ENCODE results near the gene MAP4K1.
"Not testable (repeated sequence)": the region's sequence is repeated elsewhere in the genome, so short reads cannot be mapped to it uniquely, and the experiment has no call there.

MAP4K1 gene

DNA sequence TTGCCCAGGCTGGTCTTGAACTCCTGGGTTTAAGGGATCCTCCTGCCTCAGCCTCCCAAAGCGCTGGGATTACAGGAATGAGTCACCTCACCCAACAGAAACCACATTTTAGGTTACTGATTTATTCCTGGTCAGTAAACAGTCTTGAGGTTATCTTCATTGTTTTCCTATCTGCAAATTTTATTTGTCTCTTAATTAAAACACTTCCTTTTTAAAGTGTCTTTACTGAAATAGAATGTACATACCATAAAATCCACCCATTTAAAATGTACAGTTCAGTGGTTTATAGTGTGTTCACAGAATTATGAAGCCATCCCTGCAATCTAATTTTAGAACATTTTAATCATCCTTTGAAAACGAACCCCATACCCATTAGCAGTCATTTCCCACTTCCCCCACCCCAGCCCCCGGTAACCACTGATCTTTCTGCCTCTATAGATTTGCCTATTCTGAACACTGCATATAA is 63.0 kb downstream of the MAP4K1 start:
- no peak overlapping the region for H3K4me3 ChIP-seq (ENCODE audit: low read depth, low read length)
- TF ChIP-seq, protein P1, sequence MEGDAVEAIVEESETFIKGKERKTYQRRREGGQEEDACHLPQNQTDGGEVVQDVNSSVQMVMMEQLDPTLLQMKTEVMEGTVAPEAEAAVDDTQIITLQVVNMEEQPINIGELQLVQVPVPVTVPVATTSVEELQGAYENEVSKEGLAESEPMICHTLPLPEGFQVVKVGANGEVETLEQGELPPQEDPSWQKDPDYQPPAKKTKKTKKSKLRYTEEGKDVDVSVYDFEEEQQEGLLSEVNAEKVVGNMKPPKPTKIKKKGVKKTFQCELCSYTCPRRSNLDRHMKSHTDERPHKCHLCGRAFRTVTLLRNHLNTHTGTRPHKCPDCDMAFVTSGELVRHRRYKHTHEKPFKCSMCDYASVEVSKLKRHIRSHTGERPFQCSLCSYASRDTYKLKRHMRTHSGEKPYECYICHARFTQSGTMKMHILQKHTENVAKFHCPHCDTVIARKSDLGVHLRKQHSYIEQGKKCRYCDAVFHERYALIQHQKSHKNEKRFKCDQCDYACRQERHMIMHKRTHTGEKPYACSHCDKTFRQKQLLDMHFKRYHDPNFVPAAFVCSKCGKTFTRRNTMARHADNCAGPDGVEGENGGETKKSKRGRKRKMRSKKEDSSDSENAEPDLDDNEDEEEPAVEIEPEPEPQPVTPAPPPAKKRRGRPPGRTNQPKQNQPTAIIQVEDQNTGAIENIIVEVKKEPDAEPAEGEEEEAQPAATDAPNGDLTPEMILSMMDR (IDR thresholded peaks at IDR 0.05; ENCODE audit: insufficient read depth, low read depth, low read length, missing control alignments), result no peak
- no peak for DNase-seq (ENCODE audit: low read depth)

DNA sequence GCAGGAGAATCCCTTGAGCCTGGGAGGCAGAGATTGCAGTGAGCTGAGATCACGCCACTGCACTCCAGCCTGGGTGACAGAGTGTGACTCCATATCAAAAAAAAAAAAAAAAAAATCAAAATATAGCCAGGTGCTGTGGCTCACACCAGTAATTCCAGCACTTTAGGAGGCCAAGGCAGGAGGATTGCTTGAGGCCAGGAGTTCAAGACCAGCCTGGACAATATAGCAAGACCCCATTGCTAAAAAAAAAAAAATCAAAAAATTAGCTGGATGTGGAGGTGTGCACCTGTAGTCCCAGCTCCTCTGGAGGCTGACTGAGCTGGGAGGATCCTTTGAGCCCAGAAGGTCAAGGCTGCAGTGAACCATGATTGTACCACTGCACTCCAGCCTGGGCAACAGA is 64.5 kb downstream of the MAP4K1 start:
- not testable (repeated sequence) for H3K4me3 ChIP-seq (ENCODE audit: low read depth, low read length); DNase-seq (ENCODE audit: low read depth)

DNA sequence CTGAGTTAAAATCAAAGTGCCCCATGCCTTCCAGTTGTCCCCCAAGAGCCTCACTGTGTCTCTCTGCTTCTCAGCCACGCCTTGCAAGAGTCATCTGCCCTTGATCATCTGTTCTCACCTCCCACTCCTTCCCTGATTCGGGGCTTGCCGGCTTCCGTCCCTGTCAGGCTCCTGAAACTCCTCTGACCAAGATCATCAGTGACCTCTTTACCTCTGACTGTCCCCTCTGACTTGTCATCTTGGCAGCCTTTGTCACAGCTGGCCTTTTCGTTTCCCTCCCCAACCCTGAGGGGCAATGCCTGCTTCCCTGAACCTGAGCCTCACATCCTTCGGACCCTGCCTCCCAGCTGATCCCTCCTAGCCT is 66.3 kb downstream of the MAP4K1 start:
- no peak overlapping the region for H3K4me3 ChIP-seq (ENCODE audit: low read depth, low read length)
- DNase-seq (ENCODE audit: low read depth), result peak; percentile 85
- TF ChIP-seq, protein P1 (IDR thresholded peaks at IDR 0.05; ENCODE audit: insufficient read depth, low read depth, low read length, missing control alignments), result no peak

DNA sequence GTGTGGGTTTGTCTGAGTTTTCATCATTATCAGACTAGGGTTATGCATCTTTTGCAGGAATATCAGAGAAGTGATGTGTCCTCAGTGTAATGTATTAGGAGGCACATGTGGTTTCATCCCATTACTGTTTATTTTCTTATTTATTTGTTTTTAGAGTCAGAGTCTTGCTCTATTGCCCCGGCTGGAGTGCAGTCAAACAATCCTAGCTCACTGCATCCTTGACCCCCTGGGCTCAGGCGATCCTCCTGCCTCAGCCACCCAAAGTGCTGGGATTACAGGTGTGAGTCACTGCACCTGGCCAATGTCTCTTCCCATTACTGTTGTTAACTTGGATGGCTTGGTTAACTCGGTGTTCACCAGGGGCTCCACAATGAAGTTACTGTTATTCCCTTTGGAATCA is 67.4 kb downstream of the MAP4K1 start:
- DNase-seq (ENCODE audit: low read depth), result no peak
- TF ChIP-seq, protein P1 (IDR thresholded peaks at IDR 0.05; ENCODE audit: insufficient read depth, low read depth, low read length, missing control alignments), result no peak
- no peak overlapping the region for H3K4me3 ChIP-seq (ENCODE audit: low read depth, low read length)

DNA sequence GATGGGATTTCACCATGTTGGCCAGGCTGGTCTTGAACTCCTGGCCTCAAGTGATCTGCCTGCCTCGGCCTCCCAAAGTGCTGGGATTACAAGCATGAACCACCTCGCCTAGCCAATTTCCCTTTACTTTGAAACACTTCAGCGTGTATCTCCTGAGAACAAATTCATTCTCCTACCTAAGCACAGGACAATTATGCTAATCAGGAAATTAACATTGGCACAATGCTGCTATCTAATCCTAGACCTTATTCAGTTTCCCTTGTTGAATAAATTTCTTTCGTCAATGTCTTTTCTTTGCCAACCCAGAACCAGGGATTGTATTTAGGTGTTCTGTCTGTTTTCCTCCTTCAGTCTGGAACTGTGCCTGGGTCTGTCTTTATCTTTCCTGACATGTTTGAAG is 67.8 kb downstream of the MAP4K1 start:
- TF ChIP-seq, protein P1 (IDR thresholded peaks at IDR 0.05; ENCODE audit: insufficient read depth, low read depth, low read length, missing control alignments), result no peak
- no peak for DNase-seq (ENCODE audit: low read depth)
- H3K4me3 ChIP-seq (ENCODE audit: low read depth, low read length), result no peak overlapping the region

DNA sequence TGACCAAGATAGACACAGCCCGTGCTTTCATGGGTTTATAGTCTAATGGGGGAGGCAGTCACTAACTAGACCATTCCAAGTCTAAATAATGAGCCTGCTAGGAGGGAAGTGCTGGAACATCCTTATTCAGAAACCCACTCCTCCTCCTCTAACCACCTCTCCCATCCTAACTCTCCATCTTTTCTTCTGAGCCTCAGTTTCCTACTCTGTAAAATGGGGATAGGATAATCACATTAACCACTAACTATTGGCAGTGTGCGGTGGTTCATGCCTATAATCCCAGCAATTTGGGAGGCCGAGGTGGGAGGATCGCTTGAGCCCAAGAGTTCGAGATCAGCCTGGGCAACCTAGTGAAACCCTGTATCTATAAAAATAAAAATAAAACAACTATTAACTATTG is 68.7 kb downstream of the MAP4K1 start:
- no peak overlapping the region for H3K4me3 ChIP-seq (ENCODE audit: low read depth, low read length)
- TF ChIP-seq, protein P1 (IDR thresholded peaks at IDR 0.05; ENCODE audit: insufficient read depth, low read depth, low read length, missing control alignments), result no peak

DNA sequence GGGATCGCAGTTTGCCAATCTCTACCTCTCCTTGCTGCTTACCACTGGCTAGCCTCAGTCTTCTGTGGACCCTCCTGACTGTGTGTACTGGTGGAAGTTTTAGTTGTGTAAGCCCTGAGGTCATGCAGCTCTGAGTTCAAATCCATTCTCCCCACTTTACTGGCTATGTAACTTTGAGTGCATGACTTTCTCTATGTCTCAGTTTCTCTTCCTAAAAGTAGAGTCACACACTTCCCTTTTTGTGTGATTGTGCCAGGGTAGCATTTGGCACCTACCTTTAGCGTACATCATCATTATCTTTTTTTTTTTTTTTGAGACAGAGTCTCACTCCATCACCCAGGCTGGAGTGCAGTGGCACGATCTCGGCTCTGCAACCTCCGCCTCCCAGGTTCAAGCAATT is 70.3 kb downstream of the MAP4K1 start:
- no peak for DNase-seq (ENCODE audit: low read depth)
- no peak overlapping the region for H3K4me3 ChIP-seq (ENCODE audit: low read depth, low read length)
- TF ChIP-seq, protein P1 (IDR thresholded peaks at IDR 0.05; ENCODE audit: insufficient read depth, low read depth, low read length, missing control alignments), result no peak

More for the DNA sequence above, 68.7 kb downstream of the MAP4K1 start:
- no peak for DNase-seq (ENCODE audit: low read depth)

All from GM12865 (cell line).